ENCODE data around the gene LOXHD1.

LOXHD1 gene

GRCh38 chr18:46676182-46676835, 19.3 kb upstream of the LOXHD1 start:
- no peak for DNase-seq (ENCODE audit: low read depth)

DNA sequence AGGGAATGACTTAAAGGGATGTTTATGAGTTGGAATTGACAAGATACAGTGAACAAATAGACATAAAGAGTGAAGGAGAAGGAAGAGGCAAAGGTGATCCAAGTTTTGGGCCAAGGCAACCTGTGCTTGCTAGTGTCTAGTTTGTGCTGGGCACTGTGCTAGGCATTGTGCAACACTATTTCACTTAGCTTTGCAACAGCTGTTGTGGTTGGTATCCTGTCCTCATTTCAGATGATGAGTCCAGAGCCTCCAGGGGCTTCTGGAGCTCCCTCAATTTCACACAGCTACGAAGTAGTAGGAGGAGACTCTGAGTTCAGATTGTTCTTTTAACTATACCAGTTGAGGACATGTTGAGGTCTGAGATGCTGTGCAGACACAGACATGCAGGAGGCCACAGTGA, 18.1 kb upstream of the LOXHD1 start:
- no peak for DNase-seq (ENCODE audit: low read depth)

- DNase-seq (ENCODE audit: low read depth) = no peak
Observed at GRCh38 chr18:46672062-46672970, 15.3 kb upstream of the LOXHD1 start.

DNA sequence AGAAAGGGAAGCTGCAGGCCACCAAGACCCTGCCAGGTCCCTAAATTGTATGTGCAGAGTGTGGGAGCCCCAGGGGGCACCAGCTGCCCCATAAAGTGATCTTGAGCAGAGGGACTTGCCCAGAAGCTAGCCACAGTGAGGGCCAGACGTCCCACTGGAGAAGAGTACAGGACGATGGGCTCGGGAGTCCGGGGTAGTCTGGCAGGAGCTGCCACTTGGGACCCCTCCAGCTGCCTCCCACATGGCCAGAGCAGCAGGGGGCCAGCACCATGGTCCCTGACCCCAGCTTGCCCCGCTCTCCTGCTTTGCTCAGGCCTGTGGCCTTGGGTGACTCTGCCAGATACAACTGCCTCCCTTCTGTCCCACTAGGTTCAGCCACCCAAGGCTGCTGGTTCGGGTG, 11.7 kb upstream of the LOXHD1 start:
- no peak for DNase-seq (ENCODE audit: low read depth)

- no peak for DNase-seq (ENCODE audit: low read depth)
Observed at GRCh38 chr18:46668135-46668534, 11.1 kb upstream of the LOXHD1 start.

- no peak for DNase-seq (ENCODE audit: low read depth)
Observed at GRCh38 chr18:46663539-46663938, 6.5 kb upstream of the LOXHD1 start.

DNA sequence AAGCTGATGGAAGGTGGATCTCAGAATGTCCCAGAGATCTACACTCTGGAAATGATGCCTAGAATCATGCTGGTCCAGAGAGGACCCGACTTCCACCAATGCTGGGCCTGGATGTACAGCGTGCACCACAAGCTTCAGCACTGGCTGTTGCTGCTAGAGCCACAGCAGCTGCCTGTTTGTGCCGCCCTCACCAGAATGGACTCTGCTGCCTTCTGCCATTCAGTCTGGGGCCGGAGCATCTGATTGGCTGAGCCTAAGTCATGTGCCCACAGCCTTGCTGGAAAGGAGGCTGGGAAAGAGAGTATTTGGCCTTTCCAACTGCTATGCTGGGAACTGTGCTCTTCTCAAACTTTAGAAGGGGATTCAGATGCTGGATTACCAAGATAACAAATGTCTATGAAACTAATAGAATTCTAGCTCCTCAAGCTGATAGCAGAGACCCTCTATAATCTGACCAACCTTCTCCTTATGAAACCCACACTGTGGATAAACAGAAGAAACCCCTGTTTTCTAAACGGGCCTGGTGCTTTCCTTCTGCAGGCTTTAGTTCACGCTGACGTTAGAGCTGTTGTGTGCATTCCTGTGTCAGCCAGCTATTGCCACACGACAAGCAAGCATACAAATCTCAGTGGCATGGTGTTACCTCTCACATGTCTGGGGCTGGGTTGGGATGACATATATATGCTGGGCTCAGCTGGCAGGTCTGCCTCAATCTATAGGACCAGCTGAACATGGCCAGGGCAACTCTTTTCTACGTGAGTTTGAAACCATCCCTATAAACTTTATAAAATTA, 4.1 kb upstream of the LOXHD1 start:
- no peak for DNase-seq (ENCODE audit: low read depth)

DNA sequence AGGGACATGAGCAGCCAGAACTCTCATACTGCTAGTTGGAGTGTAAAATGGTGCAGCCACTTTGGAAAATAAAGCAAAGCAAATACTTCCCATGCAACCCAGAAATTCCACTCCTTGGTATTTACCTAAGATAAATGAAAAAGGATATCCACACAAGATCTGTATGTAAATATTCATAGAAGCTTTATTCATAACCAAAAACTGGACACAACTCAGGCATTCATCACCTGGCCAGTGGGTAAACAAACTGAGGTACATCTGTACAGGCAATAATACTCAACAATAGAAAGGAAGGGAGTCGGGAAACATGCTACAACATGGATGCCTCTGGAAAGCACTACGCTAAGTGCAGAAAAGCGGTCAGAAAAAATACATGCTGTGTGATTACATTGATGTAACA, 2.5 kb upstream of the LOXHD1 start:
- DNase-seq (ENCODE audit: low read depth) = no peak

DNA sequence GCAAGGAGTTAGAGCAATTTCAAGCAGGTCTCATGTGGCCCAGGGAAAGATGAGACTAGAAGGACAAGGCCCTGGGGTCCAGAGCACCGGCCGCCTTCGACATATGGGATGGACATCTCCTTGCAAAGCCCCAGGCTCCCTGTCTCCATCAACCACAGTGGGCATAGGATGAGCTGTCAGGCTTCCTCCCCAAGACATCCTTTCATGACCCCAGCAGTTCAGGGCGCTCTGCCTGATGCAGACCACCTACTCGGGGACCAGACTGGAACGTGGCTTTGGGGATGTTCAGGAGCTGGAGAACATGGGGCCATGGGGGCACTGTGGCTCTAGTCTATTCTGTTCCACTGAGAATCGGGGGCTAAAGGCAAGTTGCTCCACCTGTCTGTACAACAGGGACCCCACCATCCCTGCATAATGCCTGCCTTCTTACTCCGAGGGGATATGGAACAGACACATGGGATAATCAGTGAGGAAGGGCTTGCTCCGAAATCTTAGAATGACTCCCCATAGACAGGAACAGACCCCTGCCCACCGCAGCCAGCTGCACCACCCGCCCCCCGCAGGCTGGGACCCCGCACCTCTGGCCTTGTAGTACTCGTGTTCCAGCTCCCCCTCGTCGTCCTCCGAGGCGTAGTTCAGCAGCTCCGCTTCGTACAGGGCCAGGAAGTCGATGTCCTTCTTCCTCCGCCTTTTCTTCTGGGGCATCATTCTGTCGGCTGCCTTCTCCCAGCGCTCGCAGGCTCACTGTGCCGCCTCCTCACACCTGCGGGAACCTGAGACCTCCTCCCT, 500 bp downstream of the LOXHD1 start:
- no peak for DNase-seq (ENCODE audit: low read depth)

DNA sequence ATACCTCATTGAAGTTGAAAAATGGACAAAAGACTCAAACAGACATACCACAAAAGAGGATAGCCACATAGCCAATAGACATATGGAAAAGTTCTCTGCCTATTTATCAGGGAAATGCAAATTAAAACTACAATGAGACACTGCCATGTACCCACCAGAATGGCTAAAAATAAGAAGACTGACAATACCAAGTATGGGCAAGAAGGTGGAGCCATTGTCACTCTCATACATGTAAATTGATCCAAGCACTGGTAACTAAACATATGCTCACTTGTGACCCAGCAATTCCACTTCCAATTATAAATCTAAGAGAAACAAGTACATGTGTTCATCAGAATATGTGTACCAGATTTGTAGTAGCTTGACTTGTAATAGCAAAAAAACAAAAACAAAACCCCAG, 4.6 kb downstream of the LOXHD1 start:
- no peak for DNase-seq (ENCODE audit: low read depth)

GRCh38 chr18:46650681-46651080, 6.3 kb downstream of the LOXHD1 start:
- DNase-seq (ENCODE audit: low read depth) = no peak

- no peak for DNase-seq (ENCODE audit: low read depth)
Observed at GRCh38 chr18:46649071-46649862, 7.8 kb downstream of the LOXHD1 start.

DNA sequence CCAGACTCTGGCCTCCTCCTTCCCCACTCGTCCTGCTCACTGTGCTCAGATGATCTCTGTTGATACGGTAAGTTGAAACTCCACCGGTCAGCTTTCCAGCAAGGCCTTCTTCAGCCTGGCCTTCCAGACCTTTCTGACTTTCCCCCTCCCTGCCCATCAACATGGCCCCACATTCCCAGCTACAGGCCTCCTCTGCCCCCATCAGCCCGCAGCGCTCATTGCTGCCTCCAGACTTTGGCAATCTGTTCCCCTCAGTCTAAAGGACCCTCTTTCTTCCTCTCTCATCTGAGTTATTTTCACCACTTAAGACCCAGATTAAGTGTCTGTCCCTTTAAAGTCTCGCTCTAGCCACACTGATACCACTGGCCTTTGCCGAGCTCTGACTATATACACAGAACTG, 10.6 kb downstream of the LOXHD1 start:
- no peak for DNase-seq (ENCODE audit: low read depth)

GRCh38 chr18:46642561-46642960, 14.5 kb downstream of the LOXHD1 start:
- no peak for DNase-seq (ENCODE audit: low read depth)

GRCh38 chr18:46641917-46642316, 15.1 kb downstream of the LOXHD1 start:
- no peak for DNase-seq (ENCODE audit: low read depth)

DNA sequence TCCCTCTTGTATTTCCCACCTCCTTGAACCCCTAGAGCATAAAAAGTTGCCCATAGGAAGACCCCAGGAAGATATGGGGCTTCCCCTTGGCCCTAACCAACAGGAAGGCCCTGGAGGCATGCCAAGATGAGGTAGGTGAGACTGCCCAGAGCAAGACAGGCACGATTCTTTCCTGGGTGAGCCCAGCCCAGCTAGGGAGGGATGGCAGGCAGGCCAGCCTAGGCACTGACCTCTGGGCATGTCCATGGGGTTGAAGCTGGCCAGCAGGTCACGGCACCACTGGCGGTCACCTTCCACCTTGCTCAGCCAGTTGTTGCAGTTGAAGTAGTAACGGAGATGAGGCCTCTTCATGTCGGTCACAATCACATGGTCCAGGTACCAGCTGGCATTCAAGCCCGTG, 17.6 kb downstream of the LOXHD1 start:
- DNase-seq (ENCODE audit: low read depth) = no peak

DNA sequence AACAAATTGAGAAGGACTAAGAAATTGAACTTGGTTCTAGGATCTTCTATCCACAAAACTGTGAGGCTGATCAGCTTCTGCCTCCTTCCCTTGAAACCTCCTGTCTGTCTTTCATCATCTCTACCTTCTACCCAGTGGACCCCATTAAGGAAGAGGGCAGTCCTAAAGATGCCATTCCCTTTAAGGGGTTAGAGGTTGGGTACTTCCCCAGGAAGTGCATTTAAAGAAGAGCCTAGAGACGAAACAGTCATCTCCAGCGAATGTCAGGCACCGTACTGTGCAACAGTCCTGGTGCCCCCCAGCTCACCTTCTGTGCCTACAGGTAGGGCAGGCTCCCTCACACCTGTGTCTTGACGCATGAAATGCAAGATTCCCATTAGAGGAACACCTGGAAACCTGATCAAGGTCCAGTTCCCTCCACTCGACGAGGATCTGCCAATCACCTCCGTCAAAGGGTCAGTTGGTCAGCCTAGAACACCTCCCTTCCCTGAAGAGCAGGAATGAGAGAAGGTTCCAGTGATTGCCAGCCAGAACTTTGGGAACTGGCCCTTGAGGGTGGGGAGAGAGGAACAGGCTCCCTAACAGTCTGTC, 20.9 kb downstream of the LOXHD1 start:
- DNase-seq (ENCODE audit: low read depth) = no peak

GRCh38 chr18:46632401-46633071, 24.5 kb downstream of the LOXHD1 start:
- DNase-seq (ENCODE audit: low read depth) = no peak

- DNase-seq (ENCODE audit: low read depth) = no peak
Observed at GRCh38 chr18:46630991-46631390, 26.0 kb downstream of the LOXHD1 start.

- DNase-seq (ENCODE audit: low read depth) = no peak
Observed at GRCh38 chr18:46630160-46630559, 26.9 kb downstream of the LOXHD1 start.

All from stimulated activated CD8-positive, alpha-beta memory T cell treated with anti-CD3 and anti-CD28 coated beads, Interleukin-12 subunit alpha, Interleukin-12 subunit beta, amount 100 ng/mL, for 4 hours (primary cell).